Duodenal mucosa (tissue), 2 donors: Measurements from ENCODE around the gene C10orf143.

ENCODE experiments used
- H3K27ac ChIP-seq: one replicate; pipeline ENCODE4 v1.7.0; 2013; ENCODE audit warnings: low read depth, low read length
- H3K27me3 ChIP-seq, 2 donors: one replicate each; pipeline ENCODE4 v1.7.0; 2013; ENCODE audit warnings: low read length in 2 of 2, control low read depth in 1 of 2; ENCODE audit not compliant: insufficient read depth in 2 of 2, control insufficient read depth in 1 of 2
- H3K36me3 ChIP-seq, 2 donors: one replicate each; pipeline ENCODE4 v1.7.0; 2013; ENCODE audit warnings: low read length in 2 of 2, control low read depth in 1 of 2; ENCODE audit not compliant: insufficient read depth in 2 of 2, control insufficient read depth in 1 of 2
- H3K4me1 ChIP-seq, 2 donors: one replicate each; pipeline ENCODE4 v1.7.0; 2013; ENCODE audit warnings: low read length in 2 of 2, control low read depth in 1 of 2; ENCODE audit not compliant: insufficient read depth in 2 of 2, control insufficient read depth in 1 of 2
- H3K4me3 ChIP-seq, 2 donors: one replicate each; pipeline ENCODE4 v1.7.0; 2013; ENCODE audit warnings: low read length in 2 of 2, low read depth in 1 of 2
- H3K9ac ChIP-seq, 2 donors: one replicate each; pipeline ENCODE4 v1.7.0; 2013; ENCODE audit warnings: low read length in 2 of 2, low read depth in 1 of 2
- H3K9me3 ChIP-seq, 2 donors: one replicate each; pipeline ENCODE4 v1.7.0; 2013; ENCODE audit warnings: low read length in 2 of 2, control low read depth in 1 of 2; ENCODE audit not compliant: control insufficient read depth in 1 of 2

Gene C10orf143

DNA sequence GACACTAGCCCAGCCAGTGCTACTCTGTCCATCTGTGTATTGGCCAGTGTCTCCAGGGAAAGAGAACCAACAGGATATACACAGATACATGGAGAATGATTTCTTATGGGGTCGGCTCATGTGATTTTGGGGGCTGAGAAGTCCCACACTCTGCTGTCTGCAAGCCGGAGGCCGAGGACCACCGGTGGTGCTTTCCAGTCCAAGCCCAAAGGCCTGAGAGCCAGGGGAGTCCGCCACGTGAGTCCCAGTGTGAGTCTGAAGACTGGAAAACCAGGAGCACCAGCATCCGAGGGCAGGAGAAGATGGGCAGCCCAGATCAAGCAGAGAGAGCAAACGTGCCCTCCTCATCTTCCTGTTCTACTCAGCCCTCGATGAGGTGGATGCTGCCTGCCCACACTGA, 71.5 kb downstream of the C10orf143 start:
- H3K27ac ChIP-seq, result no peak overlapping the region
- H3K27me3 ChIP-seq, result peaks cover 3 to 12% of the 10 kb centered on the region in 2 donors
- no peak overlapping the region for H3K9ac ChIP-seq
- no peaks in the 10 kb centered on the region for H3K4me1 ChIP-seq
- H3K4me3 ChIP-seq, result no peak overlapping the region
- no peaks in the 10 kb centered on the region for H3K36me3 ChIP-seq
- H3K9me3 ChIP-seq, result no peaks in the 10 kb centered on the region

DNA sequence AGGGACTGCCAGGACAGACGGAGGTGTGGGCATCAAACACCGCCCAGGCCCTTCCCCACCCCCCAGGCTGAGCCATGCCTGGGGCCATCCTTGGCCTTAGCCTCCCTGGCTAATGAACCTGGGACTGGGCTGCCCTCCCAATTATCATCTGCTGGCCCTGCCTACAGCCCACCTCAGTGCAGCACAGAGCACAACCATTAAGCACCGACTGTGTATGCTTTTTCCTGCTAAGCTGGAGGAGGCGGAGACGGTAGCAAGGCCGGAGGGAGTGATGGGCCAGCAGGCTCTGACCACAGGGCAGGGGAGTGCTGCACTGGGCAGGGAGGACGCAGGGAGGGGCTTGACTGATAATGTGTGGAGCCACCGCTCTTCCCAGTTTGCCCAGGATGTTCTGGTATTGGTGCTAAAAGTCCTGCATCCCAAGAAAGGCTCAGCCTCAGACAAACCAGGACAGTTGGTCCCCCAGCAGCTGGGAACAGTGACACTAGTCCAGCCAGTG, 72.0 kb downstream of the C10orf143 start:
- no peaks in the 10 kb centered on the region for H3K4me1 ChIP-seq
- H3K9ac ChIP-seq, result no peak overlapping the region
- no peaks in the 10 kb centered on the region for H3K36me3 ChIP-seq
- no peak overlapping the region for H3K27ac ChIP-seq
- no peak overlapping the region for H3K4me3 ChIP-seq
- H3K27me3 ChIP-seq, result peaks cover 3 to 12% of the 10 kb centered on the region in 2 donors
- H3K9me3 ChIP-seq, result no peaks in the 10 kb centered on the region

GRCh38 chr10:130038019-130038555, 72.5 kb downstream of the C10orf143 start:
- Histone ChIP-seq H3K27me3 (peaks cover 3 to 7% of the 10 kb centered on the region in 2 donors), H3K4me1 (no peaks in the 10 kb centered on the region), H3K36me3 (no peaks in the 10 kb centered on the region), H3K9me3 (no peaks in the 10 kb centered on the region), H3K4me3 (no peak overlapping the region), H3K9ac (no peak overlapping the region), H3K27ac (no peak overlapping the region)

DNA sequence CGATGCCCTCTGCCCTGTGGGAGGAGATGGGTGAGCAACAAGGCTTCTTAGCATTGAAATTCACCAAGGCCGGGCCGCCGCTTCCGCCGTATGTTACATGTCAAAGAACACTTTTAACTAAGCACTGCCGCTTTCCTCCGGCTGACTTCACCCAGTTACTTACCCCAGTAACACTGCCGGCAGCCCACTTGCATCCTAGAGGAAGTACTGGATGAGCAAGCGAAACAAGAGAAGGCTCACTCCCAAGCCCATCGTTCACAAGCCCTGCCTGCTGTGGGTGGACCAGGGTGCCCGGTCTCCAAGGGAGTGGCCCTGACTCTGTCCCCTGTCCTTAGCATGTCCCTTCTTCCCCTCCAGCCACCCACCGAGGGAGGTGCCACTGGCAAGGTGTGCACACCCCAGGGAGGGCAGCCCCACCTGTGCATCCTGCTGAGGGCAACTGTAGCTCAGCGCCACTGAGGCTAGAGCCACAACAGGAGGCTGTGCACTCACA, 73.4 kb downstream of the C10orf143 start:
- H3K4me3 ChIP-seq, result no peak overlapping the region
- H3K27ac ChIP-seq, result no peak overlapping the region
- H3K36me3 ChIP-seq, result no peaks in the 10 kb centered on the region
- H3K4me1 ChIP-seq, result no peaks in the 10 kb centered on the region
- H3K9ac ChIP-seq, result no peak overlapping the region
- H3K27me3 ChIP-seq, result peaks cover 3 to 7% of the 10 kb centered on the region in 2 donors
- no peaks in the 10 kb centered on the region for H3K9me3 ChIP-seq

DNA sequence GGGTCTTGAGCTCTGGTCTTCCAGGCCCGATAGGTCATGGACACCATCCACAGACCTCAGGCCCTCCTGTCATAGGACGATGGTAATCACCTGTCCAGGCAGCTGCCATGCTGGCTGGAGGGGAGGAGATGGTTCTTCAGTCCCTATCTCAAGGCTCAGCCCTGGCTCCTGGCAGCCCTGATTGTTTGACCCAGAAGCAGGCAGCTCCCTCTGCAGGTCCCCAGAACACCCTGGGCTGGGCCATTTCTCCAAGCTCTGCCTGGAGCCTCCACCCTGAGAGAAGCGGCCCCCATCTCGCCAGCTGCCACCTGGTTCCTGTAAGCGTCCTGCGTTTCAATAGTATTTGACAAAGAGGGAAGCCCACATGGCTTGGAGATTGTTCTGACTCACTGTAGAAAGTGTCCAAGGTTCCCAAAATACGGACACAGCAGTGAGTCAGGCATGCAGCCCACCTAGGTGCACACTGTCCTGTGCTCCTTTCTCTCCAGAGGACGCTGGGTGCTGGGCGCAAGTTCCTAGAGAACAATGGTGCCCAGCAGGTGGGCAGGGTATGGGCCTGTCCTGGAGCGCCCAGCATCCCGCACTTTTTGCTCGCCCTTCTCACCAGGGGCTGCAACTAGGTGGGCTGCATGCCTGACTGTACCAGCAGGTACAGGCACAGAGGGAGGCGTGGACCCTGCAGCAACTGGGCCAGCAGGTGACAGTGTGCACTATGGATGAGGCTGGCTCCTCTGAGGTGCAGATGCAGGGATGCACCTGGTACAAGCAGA, 74.1 kb downstream of the C10orf143 start:
- Histone ChIP-seq H3K36me3 (no peaks in the 10 kb centered on the region), H3K27me3 (peaks cover 0 to 7% of the 10 kb centered on the region in 2 donors), H3K4me3 (no peak overlapping the region)

GRCh38 chr10:130029209-130029608, 81.4 kb downstream of the C10orf143 start:
- H3K9me3 ChIP-seq, result no peaks in the 10 kb centered on the region
- no peak overlapping the region for H3K9ac ChIP-seq
- H3K4me3 ChIP-seq, result no peak overlapping the region
- H3K36me3 ChIP-seq, result no peaks in the 10 kb centered on the region
- no peaks in the 10 kb centered on the region for H3K27me3 ChIP-seq
- no peaks in the 10 kb centered on the region for H3K4me1 ChIP-seq
- no peak overlapping the region for H3K27ac ChIP-seq

More for the DNA sequence above, 74.1 kb downstream of the C10orf143 start:
- H3K9ac ChIP-seq, result no peak overlapping the region
- no peak overlapping the region for H3K27ac ChIP-seq
- no peaks in the 10 kb centered on the region for H3K4me1 ChIP-seq
- H3K9me3 ChIP-seq, result no peaks in the 10 kb centered on the region

GRCh38 chr10:130028465-130028819, 82.2 kb downstream of the C10orf143 start:
- Histone ChIP-seq H3K9ac (no peak overlapping the region), H3K4me3 (no peak overlapping the region), H3K27me3 (no peaks in the 10 kb centered on the region), H3K27ac (no peak overlapping the region), H3K36me3 (no peaks in the 10 kb centered on the region), H3K9me3 (no peaks in the 10 kb centered on the region), H3K4me1 (no peaks in the 10 kb centered on the region)

DNA sequence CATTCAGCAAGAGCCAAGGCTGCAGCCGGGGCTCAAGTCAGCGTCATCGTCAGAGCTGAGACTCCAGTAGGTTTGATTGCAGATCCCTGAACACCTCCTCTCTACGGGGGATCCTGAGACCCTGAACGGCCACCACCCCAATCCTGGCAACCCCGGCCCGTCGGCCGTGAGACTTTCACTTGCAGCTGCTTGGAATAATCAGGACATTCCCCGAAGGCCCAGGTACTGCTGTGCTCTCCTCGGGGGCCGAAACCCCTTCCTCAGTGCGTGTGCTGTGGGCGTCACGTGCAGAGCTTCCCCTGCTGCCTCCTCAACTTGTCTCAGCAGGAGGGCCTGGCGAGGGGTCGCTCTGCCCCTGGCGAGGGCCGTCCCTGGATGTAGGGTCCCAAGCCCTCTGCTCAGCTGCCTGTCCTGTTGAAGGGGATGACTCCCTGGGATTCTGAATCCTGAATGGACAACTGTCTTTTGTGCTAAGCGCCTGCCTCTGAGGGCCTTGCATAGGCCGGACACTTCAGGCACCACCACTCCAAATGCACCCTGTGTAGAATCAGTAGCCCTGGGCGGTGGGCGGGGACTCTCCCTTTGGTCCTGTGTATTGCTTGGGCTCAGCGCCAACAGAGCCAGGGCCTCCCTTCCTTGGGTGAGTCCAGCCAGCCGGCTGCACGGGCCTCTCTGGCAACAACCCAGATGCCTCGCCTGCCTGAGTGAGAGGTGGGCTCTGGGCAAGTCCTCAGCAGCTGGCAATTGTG, 82.7 kb downstream of the C10orf143 start:
- H3K9ac ChIP-seq, result no peak overlapping the region
- H3K36me3 ChIP-seq, result no peaks in the 10 kb centered on the region
- no peaks in the 10 kb centered on the region for H3K27me3 ChIP-seq
- no peaks in the 10 kb centered on the region for H3K4me1 ChIP-seq
- H3K27ac ChIP-seq, result no peak overlapping the region
- H3K9me3 ChIP-seq, result no peaks in the 10 kb centered on the region
- H3K4me3 ChIP-seq, result no peak overlapping the region

- Histone ChIP-seq H3K9me3 (no peaks in the 10 kb centered on the region), H3K27ac (no peak overlapping the region), H3K9ac (no peak overlapping the region), H3K4me1 (no peaks in the 10 kb centered on the region), H3K36me3 (no peaks in the 10 kb centered on the region), H3K27me3 (no peaks in the 10 kb centered on the region), H3K4me3 (no peak overlapping the region)
Measured at GRCh38 chr10:130026670-130027456, 83.8 kb downstream of the C10orf143 start.
